H1 (cell line): ENCODE data around the gene MRPS24. TPM values are rescaled to one million over a fixed set of nuclear protein-coding genes. Genes with fewer than 3 reads are reported as not detected.

Experiments used
- CTCF ChIA-PET: fragments of 300-600 bp; sonication (Branson Sonifier 250); formaldehyde crosslinking; loops from one replicate; lab custom pipeline; 2021; ENCODE audit not compliant: partially characterized antibody; lab: Charles Lee
- POLR2A ChIA-PET: fragments of 300-600 bp; sonication (Branson Sonifier 250); formaldehyde crosslinking; loops from one replicate; lab custom pipeline; 2021; ENCODE audit warnings: inconsistent platforms; ENCODE audit not compliant: partially characterized antibody; lab: Charles Lee
- DNase-seq, 2 experiments: peaks; one replicate each; pipeline versions ENCODE4 v3.0.0 to v3.0.0-alpha.2; 2010 to 2022; ENCODE audit warnings: low spot score in 2 of 2, low read depth in 1 of 2, mixed read lengths in 1 of 2
- FAIRE-seq: peaks from 2 replicates; lab custom pipeline; 2011; peaks lifted over from hg19 to GRCh38; lab: Jason Lieb, UNC
- H2AFZ ChIP-seq: 2 replicates; pipeline ENCODE4 v1.8.1; 2012; ENCODE audit warnings: low read length, inconsistent platforms
- H2AK5ac ChIP-seq: 2 replicates; pipeline ENCODE4 v1.6.1; 2013; ENCODE audit warnings: low read depth, low read length
- H2BK120ac ChIP-seq: replicated peaks from 2 replicates; pipeline ENCODE3; 2013; ENCODE audit warnings: low read depth, low read length, inconsistent platforms
- H2BK12ac ChIP-seq: 2 replicates; pipeline ENCODE4 v1.6.1; 2013; ENCODE audit warnings: low read depth, low read length
- H2BK15ac ChIP-seq: 2 replicates; pipeline ENCODE4 v1.6.1; 2013; ENCODE audit warnings: low read length
- H2BK20ac ChIP-seq: 2 replicates; pipeline ENCODE4 v1.6.1; 2013; ENCODE audit warnings: low read length
- H2BK5ac ChIP-seq: 2 replicates; pipeline ENCODE4 v1.6.1; 2013; ENCODE audit warnings: low read depth, low read length
- H3K14ac ChIP-seq: 2 replicates; pipeline ENCODE4 v1.6.1; 2013; ENCODE audit warnings: inconsistent platforms; ENCODE audit not compliant: insufficient read length
- H3K18ac ChIP-seq: 2 replicates; pipeline ENCODE4 v1.6.1; 2013; ENCODE audit warnings: low read length; ENCODE audit errors: extremely low read depth
- H3K23ac ChIP-seq: 2 replicates; pipeline ENCODE4 v1.6.1; 2013; ENCODE audit warnings: inconsistent platforms; ENCODE audit not compliant: insufficient read length
- H3K23me2 ChIP-seq: 2 replicates; pipeline ENCODE4 v1.6.1; 2013; ENCODE audit warnings: low read depth, low read length
- H3K27ac ChIP-seq: 2 replicates; pipeline ENCODE4 v1.6.1; 2011; ENCODE audit warnings: low read depth, low read length, inconsistent platforms
- H3K27me3 ChIP-seq, 4 experiments: replicated peaks in 1 of 4; 1 replicate in 1 of 4; 2 replicates in 3 of 4; pipeline versions ENCODE4 v1.6.1 to v1.8.1; 2011 to 2013; ENCODE audit warnings: low read length in 3 of 4, mild to moderate bottlenecking in 3 of 4, inconsistent platforms in 2 of 4, mixed read lengths in 2 of 4, moderate library complexity in 1 of 4; ENCODE audit not compliant: control insufficient read depth in 3 of 4, insufficient read depth in 3 of 4; ENCODE audit errors: extremely low read depth in 1 of 4
- H3K36me3 ChIP-seq, 4 experiments: 2 replicates each; pipeline versions ENCODE4 v1.6.1 to v1.8.1; 2011 to 2013; ENCODE audit warnings: mild to moderate bottlenecking in 4 of 4, low read length in 3 of 4, moderate library complexity in 2 of 4, control low read depth in 1 of 4, inconsistent platforms in 1 of 4; ENCODE audit not compliant: insufficient read depth in 4 of 4, control insufficient read depth in 2 of 4
- H3K4ac ChIP-seq: replicated peaks from 2 replicates; pipeline ENCODE3; 2013; ENCODE audit warnings: low read length, low read depth, mixed read lengths, inconsistent platforms; ENCODE audit not compliant: insufficient read length
- H3K4me1 ChIP-seq, 4 experiments: replicated peaks in 1 of 4; 1 replicate in 1 of 4; 2 replicates in 3 of 4; pipeline versions ENCODE4 v1.6.1 to v1.8.1; 2011 to 2013; ENCODE audit warnings: low read length in 3 of 4, inconsistent platforms in 2 of 4, mixed read lengths in 1 of 4; ENCODE audit not compliant: insufficient read depth in 4 of 4, control insufficient read depth in 3 of 4
- H3K4me2 ChIP-seq, 2 experiments: 2 replicates each; pipeline versions ENCODE4 v1.6.1 to v1.8.1; 2011 to 2013; ENCODE audit warnings: low read depth in 2 of 2, low read length in 2 of 2, control low read depth in 1 of 2, inconsistent platforms in 1 of 2, mild to moderate bottlenecking in 1 of 2; ENCODE audit not compliant: insufficient read depth in 1 of 2
- H3K4me3 ChIP-seq, 4 experiments: fragments of 200-600, 300-600 bp in 1 of 4; sonication (generic), shearing (Covaris generic), sonication (Bioruptor Twin) in 1 of 4; 2 replicates each; pipeline versions ENCODE4 v1.5.1 to v1.8.1; 2011 to 2016; ENCODE audit warnings: low read length in 4 of 4, low read depth in 3 of 4, control low read depth in 2 of 4, inconsistent platforms in 2 of 4, mild to moderate bottlenecking in 2 of 4, mixed read lengths in 1 of 4, moderate library complexity in 1 of 4; ENCODE audit not compliant: insufficient read depth in 2 of 4; ENCODE audit errors: extremely low read depth in 1 of 4
- H3K56ac ChIP-seq: replicated peaks from 2 replicates; pipeline ENCODE3; 2013; ENCODE audit warnings: low read depth, mild to moderate bottlenecking, mixed read lengths, low read length, inconsistent platforms; ENCODE audit not compliant: insufficient read length
- H3K79me1 ChIP-seq: 2 replicates; pipeline ENCODE4 v1.6.1; 2013; ENCODE audit warnings: low read depth, low read length, control low read depth
- H3K79me2 ChIP-seq, 2 experiments: 2 replicates each; pipeline versions ENCODE4 v1.6.1 to v1.8.1; 2012 to 2013; ENCODE audit warnings: low read length in 2 of 2, mild to moderate bottlenecking in 2 of 2, inconsistent platforms in 1 of 2; ENCODE audit not compliant: insufficient read depth in 2 of 2, control insufficient read depth in 1 of 2
- H3K9ac ChIP-seq, 4 experiments: replicated peaks in 1 of 4; 1 replicate in 1 of 4; 2 replicates in 3 of 4; pipeline versions ENCODE4 v1.6.1 to v1.8.1; 2011 to 2013; ENCODE audit warnings: low read depth in 3 of 4, low read length in 3 of 4, control low read depth in 2 of 4, mild to moderate bottlenecking in 2 of 4, moderate library complexity in 2 of 4, inconsistent platforms in 1 of 4; ENCODE audit errors: extremely low read depth in 1 of 4
- H3K9me3 ChIP-seq, 2 experiments: 2 replicates each; pipeline versions ENCODE4 v1.6.1 to v1.8.1; 2012 to 2013; ENCODE audit warnings: mild to moderate bottlenecking in 2 of 2, moderate library complexity in 2 of 2, control low read depth in 1 of 2, inconsistent platforms in 1 of 2, low read depth in 1 of 2, low read length in 1 of 2, mixed read lengths in 1 of 2; ENCODE audit not compliant: insufficient read depth in 2 of 2
- H4K20me1 ChIP-seq, 2 experiments: replicated peaks in 1 of 2; 2 replicates each; pipeline versions ENCODE3 to v1.8.1; 2011 to 2013; ENCODE audit warnings: inconsistent platforms in 2 of 2, low read length in 2 of 2, mild to moderate bottlenecking in 1 of 2; ENCODE audit not compliant: insufficient read depth in 2 of 2, control insufficient read depth in 1 of 2
- H4K5ac ChIP-seq: 2 replicates; pipeline ENCODE4 v1.6.1; 2013; ENCODE audit warnings: low read length, low read depth, mixed read lengths, inconsistent platforms; ENCODE audit not compliant: insufficient read length
- H4K8ac ChIP-seq: 2 replicates; pipeline ENCODE4 v1.8.0; 2013; ENCODE audit warnings: mild to moderate bottlenecking, moderate library complexity, low read length, inconsistent platforms; ENCODE audit not compliant: insufficient read depth; ENCODE audit errors: extremely low read depth
- H4K91ac ChIP-seq: replicated peaks from 2 replicates; pipeline ENCODE3; 2013; ENCODE audit warnings: low read length, mixed read lengths, inconsistent platforms; ENCODE audit not compliant: insufficient read length
- SIRT6 ChIP-seq: IDR thresholded peaks from one replicate; pipeline ENCODE4 v1.7.1; 2012; ENCODE audit warnings: low read length, inconsistent platforms
- WGBS, 2 experiments: shearing (Covaris generic) in 1 of 2; methylation state at CpG; one replicate each; pipeline versions ENCODE4 v1.1.6 to v1.1.7; 2013 to 2015; ENCODE audit warnings: low lambda C conversion rate in 2 of 2, mixed read lengths in 2 of 2, inconsistent platforms in 1 of 2, low coverage in 1 of 2, missing lambda C conversion rate in 1 of 2; ENCODE audit not compliant: insufficient replicate concordance in 2 of 2, insufficient coverage in 1 of 2, insufficient read length in 1 of 2; ENCODE audit errors: extremely low coverage in 1 of 2, missing lambda C conversion rate in 1 of 2; 5-methylcytosine and 5-hydroxymethylcytosine counted together
- polyA plus RNA-seq, 7 experiments: library from polyadenylated mRNA; depleted of rRNA in 3 of 7; stranded (reverse) in 5 of 7; unstranded in 2 of 7; fragments of >200 nt in 5 of 7; fragments of 200-250 nt in 2 of 7; gene quantifications; 1 replicate in 5 of 7; 2 replicates in 1 of 7; 4 replicates in 1 of 7; pipeline versions ENCODE4 v1.2.1 to v1.2.3, GENCODE V29; 2011 to 2013; ENCODE audit warnings: missing spikeins in 2 of 7, mixed read lengths in 2 of 7
- total RNA-seq: library from RNA; stranded (reverse); fragmentation: NEBNext Ultra II Directional; extraction: Animal tissue kit (Norgen Biotek cat#: 25700); gene quantifications from 2 replicates; pipeline ENCODE4 v1.2.1, GENCODE V29; 2021

MRPS24 gene
- total and polyA plus RNA-seq, 2 of the 8 experiments (the other 6 are each of a cell fraction or from before 2014, with no cell fraction given) = 133 to 347 TPM

DNA sequence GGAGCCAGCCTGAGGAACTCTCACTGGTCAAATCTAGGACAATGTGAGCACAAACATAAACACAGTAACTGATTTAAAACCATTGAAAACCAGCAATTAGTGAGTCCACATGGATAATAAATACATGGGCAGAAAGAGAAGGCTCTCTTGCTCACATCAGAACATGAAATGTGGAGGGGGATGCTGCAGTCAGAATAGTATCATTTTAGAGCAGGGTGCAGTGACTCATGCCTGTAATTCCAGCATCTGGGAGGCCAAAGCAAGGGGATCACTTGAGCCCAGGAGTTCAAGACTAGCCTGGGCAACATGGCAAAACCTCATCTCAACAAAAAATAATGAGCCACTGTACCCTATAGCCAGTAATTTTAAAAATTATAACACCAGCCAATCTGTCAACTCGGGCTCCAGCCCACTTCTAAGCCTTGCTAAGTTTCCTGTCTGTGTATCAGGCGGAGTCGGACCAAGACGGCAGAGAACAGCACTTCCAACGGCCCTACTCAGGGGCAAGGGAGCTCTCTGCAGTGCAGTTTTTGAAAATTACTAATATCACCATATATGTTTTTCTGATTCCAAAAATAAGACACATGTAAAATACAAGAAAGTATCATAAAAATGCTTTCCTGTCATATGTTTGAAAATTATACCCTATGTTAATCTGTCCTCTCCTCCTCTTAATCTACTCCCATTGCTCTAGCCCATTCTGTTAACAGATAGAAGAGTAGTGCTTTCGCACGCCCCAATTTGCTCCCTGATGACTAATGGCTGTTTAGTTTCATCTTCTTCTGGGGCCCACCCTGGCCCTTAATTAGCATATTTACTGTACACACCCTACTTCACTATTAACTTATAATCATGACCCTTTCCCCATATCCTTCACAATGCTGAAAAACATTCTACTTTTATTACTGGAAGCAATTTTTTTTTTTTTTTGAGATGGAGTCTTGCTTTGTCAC, 20.0 kb upstream of the MRPS24 start:
- no peak overlapping the region for H3K4ac ChIP-seq
- no peaks in the 10 kb centered on the region; a peak in 1 of 7 replicates for H3K4me1 ChIP-seq
- DNase-seq = no peak
- H2BK15ac ChIP-seq = no peak overlapping the region
- H2AFZ ChIP-seq = no peak overlapping the region
- no peak overlapping the region for H3K18ac ChIP-seq
- no peaks in the 10 kb centered on the region; the same call in 1 of the 2 replicates for H3K79me1 ChIP-seq
- FAIRE-seq = no peak
- H3K9ac ChIP-seq = no peak overlapping the region
- H3K79me2 ChIP-seq = peaks cover 0 to 11% of the 10 kb centered on the region in 2 experiments; a peak in 2 of 4 replicates
- H3K9me3 ChIP-seq = no peaks in the 10 kb centered on the region
- no peak overlapping the region for H3K14ac ChIP-seq
- H2AK5ac ChIP-seq = no peak overlapping the region
- no peak overlapping the region for H4K91ac ChIP-seq
- CTCF ChIA-PET = no interaction called here
- POLR2A ChIA-PET = interaction anchor here (0.7 kb wide), 1 partner anchor 352 kb away, joined by 3 read pairs; no protein-coding TSS in a partner anchor
- no peaks in the 10 kb centered on the region for H3K23me2 ChIP-seq
- peaks cover 0 to 5% of the 10 kb centered on the region in 2 experiments for H4K20me1 ChIP-seq
- no peak overlapping the region for H3K4me2 ChIP-seq
- no peak overlapping the region for H3K23ac ChIP-seq
- no peaks in the 10 kb centered on the region for H3K27me3 ChIP-seq
- H3K27ac ChIP-seq = no peak overlapping the region
- H2BK20ac ChIP-seq = no peak overlapping the region
- no peak overlapping the region for H3K56ac ChIP-seq
- H2BK120ac ChIP-seq = no peak overlapping the region
- no peak overlapping the region; the same call in 1 of the 2 replicates for H2BK5ac ChIP-seq
- no peak overlapping the region for H4K5ac ChIP-seq
- no peak overlapping the region for H2BK12ac ChIP-seq
- no peak overlapping the region for H4K8ac ChIP-seq
- TF ChIP-seq SIRT6 = no peak
- no peaks in the 10 kb centered on the region for H3K36me3 ChIP-seq
- 93% methylated on average over 7 of the region's 7 CpGs; no CpG with 5 or more reads in 1 of the 2 experiments for WGBS, 2 experiments
- H3K4me3 ChIP-seq = no peak overlapping the region
